ENCODE measurements around the gene SOX8.

The SOX8 gene

DNA sequence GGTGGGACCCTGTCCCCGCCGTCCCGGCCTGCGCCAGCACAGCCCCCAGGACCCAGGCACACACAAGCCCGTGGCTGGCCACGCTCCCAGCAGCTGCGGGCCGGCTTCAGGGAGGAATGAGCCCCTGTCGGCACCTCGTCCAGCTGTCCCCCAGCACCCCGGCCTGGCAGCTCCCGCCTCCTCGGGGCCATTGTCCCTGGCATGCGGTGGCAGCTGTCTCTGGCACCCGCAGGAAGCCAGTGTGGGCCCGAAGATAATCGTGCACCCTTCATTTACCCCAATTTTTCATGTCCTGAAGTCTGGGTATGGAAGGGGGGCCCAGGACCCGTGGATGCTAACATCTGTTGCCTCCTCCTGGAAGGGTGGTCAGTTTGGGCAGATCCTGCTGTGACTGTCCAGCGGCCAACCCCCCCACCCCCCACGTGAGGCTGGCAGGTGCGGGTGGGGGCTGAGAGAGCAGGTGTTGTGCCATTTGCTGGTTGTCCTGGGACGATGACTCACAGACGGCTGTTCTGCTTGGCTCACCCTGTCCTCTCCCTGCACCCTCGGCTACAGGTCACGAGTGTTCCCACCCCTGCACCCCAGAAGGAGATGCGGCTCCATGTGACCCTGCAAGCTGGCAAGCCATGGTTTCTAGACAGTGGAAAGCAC, 6.8 kb upstream of the SOX8 start:
- peak; percentile 81 for DNase-seq

DNA sequence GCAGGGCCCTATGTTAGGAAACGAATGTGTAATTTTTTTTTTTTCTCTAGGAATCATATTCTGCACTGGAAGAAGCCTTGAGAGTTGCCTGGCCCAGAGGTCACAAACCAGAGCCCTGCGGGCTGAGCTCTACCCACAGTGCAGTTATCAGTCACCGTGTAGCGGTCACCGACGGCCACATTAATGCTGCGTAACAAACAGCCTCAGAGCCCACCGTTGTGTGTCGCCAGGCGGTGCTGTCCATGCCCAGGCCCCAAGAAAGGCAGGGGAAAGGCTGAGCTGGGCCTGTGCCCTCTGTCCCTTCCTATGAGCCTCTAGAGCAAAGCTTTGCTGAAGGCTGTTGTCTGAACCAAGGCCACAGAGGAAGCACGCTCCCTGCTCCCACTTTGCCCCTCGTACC, 6.3 kb upstream of the SOX8 start:
- DNase-seq, result peak; percentile 13

DNA sequence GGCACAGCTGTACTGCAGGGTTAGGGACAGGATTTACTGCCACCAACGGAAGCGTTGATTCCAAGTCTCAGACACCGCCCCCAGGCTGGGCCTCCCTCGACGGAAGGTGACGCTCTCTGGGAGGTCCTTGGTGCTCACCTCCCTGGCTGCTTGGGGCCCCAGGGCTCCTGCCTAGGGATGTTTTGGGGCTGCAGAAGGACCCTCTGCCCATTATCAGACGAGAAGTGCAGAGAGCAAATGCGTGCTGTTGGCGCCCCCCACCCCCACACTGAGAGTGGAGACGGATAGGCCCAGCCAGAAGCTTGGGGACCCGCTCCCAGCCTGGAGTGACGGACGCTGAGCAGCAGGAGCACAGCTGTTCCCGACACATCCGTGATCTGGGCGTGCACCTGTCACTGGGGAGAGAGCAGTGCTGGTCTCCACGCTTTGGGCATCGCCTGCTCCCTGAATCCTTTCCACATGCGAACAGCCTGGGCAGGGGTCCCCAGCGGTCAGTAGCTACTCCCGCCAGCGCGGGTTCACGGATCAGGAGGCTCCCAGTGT, 5.1 kb upstream of the SOX8 start:
- DNase-seq, result peak; percentile 80

DNA sequence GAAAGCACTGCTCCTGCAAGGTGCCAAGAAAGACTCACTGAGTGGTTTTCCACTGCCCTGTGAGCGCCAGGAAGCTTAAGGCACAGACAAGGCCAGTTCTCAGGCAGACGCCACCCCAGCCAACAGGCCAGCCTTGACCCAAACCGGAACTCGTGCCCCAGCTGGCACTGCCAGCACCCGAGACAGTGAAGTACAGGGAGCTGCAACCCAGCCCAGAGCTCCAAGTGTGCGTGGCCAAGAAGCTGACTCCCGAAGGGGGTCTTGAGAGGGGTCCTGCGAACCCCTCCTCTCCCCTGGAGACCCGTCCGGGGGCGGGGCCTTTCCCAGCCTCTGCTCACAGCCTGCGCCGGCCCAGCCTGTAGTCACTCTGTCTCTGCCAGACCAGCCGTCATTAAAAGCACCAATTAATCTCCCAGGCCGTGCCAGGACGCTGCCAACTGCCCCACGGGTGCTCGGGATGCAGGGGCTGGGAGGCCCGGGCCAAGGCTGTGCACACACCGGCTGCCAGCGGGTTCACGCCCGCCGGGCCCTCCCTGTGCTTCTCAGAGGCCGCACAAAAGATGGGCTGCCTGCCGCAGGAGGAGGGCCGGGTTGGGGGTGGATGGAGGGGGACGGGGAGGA, 4.4 kb upstream of the SOX8 start:
- peak; percentile 85 for DNase-seq

DNA sequence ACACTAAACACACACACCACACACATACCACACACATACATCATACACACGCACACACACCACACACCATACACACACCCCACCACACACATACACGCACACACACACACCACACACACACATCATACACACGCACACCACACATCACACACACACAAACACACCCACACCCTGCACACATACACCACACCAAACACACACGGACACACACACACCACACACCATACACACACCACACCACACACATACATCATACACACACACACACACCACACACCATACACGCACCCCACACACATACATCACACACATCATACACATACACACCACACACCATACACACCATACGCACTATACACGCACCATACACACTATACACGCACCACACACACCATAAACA, 3.7 kb upstream of the SOX8 start:
- no peak for DNase-seq

DNA sequence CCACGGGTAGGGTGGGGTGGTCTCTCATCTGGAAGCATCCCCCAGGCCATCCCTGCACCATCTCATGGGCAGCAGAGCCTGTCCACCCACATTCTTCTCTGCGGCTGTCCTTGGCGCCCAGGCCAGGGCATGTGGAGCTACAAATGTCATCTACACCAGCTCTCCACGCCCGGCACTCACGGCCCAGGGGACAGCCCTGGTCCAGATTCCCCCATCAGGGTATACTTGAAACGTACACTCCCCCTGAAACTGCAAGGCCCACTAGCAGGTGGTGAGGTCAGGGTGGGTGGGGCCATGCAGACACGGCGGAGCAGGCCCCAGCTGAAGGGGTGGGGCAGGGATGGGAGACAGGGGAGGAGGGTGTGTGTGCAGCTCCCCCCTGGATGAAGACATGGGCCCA, 3.2 kb upstream of the SOX8 start:
- no peak for DNase-seq

DNA sequence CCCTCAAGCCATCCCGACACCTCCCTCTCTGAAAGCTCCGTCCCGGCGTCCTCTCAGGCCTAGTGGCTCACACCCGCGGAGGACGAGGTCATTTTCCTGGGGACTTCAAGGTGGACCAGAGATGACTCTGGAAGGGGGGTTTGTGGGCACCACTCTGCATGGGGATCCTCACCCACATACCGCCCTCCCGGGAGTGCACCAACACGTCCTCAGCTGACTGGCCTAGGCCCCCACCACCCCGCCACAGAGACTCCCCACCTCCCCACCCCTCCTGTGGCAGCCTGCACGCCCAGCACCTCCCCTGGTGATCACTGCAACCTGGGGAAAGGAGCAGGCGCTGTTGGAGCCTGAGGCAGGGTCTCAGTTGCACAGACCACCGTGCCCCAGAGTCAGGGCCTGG, 2.4 kb upstream of the SOX8 start:
- no peak for DNase-seq

DNA sequence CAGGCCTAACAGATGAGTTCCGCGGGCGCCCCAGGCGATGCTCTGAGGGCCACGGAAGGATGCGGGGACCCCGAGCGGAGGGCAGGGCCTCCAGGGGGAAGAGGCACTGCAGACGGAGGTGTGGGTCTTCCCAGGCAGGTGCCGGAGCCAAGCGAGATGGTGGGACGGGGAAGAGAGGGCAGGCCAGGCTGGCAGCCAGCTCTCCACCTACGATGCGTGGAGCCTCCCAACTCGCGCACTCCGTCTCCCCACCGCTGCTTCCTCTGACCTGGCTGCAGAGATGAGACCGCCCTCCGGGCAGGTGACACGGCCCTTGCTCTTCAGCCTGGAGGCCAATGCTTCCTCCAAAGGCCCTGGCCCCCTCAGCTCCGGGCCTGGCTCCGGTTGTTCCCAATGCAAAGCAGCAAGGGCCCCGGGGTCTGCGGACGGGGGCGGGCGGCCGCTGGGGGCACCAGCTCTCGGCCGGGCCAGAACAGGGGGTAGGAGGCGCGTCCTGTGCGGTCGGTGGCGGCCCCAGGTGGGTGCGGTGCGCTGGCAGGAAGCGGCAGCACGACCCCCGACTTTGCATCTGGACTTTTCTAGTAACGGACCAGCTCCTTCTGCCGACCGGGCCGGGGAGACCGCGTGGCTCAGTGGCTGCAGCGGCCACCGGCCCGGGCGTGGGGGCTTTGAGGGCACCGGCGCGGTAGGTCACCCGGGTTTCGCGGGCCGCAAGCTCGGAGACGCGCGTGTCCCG, 1.5 kb upstream of the SOX8 start:
- peak; percentile 47 for DNase-seq

DNA sequence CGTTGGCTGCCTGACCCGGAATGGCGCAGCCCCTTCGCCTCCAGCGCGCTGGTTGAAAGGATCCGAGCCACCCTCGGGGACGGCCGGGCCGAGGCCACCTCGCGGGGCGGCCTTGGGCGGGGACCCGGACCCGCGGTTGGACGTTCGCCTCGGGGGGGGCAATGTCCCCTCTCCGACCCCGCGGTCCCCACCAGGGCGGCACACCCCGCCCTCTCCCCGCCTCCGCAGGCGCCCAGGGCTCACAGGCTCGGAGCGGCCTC, 1.0 kb upstream of the SOX8 start:
- DNase-seq, result no peak

DNA sequence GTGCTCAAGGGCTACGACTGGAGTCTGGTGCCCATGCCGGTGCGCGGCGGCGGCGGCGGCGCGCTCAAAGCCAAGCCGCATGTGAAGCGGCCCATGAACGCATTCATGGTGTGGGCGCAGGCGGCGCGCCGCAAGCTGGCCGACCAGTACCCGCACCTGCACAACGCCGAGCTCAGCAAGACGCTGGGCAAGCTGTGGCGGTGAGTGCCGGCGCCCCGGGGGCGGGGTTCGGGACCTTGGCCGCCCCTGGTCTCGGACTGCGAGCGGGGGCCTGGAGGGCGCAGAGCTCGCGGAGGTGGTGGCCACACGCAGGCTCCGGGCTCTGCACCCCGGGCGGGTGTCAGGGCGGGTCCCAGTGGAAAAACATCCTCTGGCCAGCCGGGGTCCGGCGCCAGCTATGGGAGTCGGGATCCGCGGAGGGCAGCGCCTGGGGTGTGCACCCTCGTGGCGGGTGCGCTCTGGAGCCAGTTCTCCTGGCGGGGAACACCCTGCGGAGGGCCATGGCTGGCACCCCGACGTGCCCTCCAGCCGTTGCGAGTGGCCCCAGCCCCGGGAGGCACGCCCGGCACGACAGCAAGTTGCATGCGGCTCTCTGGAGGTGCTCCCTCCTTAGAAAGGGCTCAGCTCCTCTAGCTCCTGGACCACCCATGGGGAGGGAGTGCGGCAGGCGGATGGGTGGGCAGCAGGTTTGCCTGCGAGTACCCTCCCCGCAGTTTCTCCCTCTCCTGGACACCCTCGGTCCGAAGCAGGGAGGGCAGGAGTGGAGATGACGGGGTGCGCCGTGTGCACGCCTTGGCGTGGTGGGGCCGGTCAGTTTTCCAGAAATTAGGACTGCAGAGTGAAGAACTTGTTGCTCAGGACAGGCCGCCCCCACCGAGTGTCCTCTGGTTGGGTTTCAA, 824 bp downstream of the SOX8 start:
- no peak for DNase-seq

DNA sequence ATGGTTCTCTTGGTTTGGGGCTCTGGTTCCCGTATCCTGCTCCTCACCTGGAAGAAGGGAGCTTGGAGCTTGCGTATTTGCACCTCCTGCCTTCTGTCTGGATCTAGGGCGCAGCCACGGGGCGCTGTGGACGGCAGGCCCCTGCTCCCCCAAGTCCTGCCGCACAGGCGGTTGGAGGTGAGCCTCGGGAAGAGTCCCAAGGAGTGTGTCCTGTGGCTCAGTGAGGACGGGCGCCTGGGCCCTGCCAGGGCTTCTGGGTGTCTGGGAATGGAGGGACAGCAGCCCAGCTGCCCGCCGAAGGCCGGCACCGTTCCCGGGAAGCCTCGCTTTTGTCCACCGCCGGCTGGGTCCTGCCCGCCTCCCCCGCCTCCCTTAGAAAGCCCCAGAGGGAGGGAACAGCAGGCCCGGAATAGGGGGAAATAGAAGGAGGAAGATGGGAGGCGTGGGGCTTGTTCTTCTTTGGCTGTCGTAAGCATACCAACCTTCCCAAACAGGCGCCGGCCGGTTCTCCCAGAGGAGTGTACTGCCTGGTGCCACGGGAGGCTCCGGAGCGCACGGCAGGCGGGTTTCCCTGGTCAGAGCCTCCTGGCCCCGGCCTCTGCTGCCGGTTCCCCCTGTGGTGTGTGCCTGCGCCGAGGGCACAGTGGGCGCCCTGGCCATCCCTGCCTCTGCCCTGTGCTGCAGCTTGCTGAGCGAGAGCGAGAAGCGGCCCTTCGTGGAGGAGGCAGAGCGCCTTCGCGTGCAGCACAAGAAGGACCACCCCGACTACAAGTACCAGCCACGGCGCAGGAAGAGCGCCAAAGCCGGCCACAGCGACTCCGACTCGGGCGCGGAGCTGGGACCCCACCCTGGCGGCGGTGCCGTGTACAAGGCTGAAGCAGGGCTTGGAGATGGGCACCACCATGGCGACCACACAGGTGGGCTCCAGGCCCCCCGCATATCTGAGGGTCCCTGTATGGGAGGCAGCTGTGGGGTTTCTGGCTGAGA, 1.8 kb downstream of the SOX8 start:
- no peak for DNase-seq

DNA sequence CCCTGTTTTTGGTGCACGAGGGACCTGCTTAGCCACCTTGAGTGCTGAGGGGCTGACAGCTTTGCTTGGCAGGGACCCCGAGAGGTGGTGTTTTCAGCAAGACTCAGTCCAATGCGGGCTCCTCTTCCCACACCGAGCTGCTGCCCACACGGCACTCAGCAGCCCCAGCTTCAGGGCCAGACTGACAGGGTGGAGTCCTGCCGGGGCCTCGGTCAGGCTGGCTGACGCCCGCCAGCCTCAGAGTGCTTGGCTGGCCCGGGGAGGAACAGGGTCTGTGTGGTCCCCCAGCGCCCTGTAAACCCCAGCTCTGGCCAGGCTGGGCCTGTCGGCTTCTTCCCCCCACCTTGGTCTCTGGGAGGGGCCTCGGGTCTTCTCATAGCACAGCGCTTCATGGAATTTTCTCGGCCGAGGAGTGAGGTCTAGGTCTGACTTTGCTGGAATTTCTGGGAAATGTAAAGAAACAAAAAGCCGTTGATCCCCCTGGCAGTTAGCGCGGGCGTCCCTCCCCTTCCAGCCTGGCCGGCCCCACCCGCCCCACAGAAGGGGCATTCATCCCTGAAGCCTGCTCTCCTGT, 2.6 kb downstream of the SOX8 start:
- peak; percentile 71 for DNase-seq

DNA sequence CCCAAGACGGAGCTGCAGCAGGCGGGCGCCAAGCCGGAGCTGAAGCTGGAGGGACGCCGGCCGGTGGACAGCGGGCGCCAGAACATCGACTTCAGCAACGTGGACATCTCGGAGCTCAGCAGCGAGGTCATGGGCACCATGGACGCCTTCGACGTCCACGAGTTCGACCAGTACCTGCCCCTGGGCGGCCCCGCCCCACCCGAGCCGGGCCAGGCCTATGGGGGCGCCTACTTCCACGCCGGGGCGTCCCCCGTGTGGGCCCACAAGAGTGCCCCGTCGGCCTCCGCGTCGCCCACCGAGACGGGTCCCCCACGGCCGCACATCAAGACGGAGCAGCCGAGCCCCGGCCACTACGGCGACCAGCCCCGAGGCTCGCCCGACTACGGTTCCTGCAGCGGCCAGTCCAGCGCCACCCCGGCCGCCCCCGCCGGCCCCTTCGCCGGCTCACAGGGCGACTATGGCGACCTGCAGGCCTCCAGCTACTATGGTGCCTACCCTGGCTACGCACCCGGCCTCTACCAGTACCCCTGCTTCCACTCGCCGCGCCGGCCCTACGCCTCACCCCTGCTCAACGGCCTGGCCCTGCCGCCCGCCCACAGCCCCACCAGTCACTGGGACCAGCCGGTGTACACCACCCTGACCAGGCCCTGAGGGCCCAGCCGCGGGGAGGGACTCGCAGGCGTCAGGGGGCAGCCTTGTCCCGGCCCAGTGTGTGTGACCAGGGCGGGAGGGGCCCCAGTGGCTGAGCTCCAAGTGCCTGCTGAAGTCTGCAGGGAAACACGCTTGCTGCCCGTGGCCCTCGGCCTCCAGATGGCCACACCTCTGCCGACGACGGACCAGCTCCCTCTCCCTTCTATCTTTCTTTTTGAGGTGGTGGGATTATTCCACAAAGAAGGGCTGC, 3.4 kb downstream of the SOX8 start:
- DNase-seq, result no peak

DNA sequence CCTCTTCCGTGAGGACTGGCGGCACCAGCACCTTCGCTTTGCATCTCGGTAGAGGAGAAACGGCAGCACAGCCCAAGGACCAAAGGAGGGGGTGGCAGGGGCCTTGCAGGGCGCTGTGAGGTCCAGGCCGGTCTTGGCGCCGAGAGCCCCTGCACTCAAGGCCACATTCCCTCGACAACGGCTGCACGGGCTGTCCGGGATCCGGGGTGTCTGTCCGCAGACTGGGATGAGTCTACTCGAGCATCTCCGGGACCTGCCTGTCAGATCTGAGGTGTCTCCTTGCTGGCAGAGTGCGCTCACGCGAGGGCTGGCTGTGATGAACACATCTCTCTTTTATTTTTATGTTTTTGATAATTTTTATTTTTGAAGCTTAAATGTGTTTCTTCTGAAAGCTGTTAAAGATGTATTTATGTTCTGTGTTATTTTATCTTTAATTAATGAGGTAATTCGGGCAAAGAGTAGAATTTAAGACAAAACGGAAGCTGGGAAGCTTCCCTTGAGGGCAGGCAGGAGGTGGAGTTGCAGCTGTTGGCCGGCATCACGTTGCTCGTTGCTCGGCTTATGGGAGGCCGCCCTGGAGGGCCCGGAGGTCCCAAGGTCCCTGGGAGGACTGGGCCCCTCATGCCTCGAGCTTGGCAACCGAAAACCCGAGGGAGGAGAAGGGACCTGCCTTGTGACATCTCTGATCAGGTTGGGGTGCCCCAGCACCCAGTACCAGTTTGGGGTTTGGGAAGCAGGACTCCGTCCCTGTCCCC, 4.3 kb downstream of the SOX8 start:
- no peak for DNase-seq

DNA sequence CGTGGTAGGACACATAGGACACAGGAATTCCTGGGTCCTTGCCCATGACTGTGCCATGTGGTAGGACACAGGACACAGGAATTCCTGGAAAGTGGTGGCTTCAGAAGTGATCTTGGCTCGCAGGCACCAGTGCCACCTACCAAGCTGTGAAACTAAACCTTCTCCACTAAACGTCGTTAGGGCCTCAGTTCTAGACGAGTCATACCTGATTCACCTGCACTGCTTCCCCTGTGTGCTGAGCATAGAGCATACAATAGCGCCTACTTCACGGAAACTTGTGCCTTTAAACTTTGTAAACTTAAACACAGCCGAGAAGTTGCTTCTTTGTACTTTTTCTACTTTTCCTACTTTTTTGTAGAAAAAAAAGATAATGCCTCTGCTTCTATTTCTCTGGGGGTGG, 4.8 kb downstream of the SOX8 start:
- DNase-seq, result no peak

DNA sequence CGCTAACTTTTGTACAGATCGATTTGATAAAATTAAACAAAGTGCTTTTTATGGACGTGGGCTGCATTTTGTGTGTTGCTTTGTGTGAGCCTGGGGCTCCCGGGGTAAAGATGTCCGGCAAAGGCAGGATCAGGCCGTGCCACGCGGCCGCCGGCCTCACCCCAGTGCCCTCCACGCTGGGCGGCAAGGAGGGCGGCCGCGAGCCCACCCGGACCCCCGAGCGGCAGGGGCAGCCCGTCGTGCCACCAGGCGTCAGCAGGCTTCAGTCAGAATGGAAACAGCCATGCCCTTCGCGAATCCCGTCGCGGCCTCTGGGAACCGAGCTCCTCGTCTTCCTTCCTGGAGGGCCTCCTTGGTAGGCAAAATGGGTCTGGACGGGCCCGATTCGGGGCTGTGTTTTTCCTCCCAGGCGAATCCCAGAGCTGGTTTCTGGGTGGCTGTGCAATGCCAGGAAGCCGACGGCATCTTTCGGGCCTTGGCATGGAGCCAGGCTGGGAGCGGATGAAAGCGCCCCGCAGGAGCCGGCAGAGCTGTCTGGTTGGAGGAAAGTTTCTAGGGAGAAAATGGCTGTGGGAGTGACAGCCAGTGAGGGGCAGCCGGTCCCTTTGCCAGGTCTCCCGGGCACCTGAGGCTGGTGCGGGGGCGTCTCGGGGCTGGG, 5.5 kb downstream of the SOX8 start:
- peak; percentile 58 for DNase-seq

DNA sequence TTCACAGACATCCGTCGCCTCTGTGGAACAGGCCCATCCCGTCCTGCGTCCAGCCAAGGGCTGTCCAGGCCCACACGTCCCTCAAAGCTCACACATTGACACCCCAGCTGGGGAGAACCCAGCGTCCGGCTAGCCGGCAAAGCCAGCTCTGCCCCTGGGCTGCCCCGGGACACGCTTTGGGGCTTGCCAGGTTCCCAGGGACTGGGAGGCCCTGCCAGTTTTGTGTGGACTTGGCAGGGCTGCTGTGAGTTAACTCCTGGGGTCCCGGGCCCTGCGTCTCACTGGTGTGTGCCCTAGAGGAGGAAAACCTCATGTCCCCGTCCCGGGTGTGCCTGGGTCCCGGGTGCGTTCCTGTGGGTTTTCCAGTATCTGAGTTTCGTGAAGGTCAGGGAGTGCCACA, 6.3 kb downstream of the SOX8 start:
- DNase-seq, result peak; percentile 58

DNA sequence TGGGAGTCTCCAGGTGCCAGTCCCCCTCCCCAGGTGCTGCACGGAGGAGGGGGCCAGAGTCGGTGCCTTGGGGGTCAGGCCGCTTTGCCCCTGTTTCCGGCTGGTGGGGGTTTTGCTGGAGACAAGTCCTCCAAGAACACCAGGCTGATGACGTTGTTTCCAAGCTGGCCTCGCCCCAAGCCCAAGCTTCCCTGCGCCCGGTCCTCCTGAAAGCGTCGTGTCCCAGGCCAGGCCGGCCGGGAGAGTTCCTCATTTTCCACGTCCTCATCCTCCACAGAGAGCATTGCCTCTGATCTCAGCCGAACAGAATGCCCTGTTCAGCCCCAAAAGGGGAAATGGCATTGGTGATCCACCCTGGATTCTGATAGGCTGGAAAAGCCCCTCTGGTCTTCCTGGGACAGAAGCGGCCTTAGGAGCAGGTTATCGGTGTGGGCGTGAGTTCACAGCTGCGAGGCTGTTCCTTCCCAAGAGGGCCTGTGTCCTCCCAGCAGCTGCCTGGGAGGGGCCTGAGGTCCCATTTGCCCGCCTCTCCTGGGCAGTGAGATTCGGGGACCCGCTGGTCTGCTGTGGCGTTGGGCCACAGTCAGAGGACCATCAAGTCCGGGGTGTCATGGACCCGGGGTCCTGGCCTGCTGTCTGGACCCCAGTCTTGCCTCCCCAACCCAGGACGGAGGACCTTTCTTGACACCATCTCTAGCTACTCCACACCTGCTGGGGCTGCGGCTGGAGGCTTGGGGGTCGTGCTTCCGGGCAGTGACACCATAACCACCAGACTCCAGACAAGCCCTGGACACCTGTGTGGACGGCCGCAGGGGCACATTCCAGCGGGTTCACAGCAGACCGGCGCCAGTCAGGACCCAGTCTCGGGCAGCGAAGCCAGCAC, 7.1 kb downstream of the SOX8 start:
- peak; percentile 63 for DNase-seq

Data from femur (tissue), 1 donor.